Daoy (cell line): ENCODE data around the gene LAMC3. TPM values are rescaled to one million over a fixed set of nuclear protein-coding genes. Genes with fewer than 3 reads are reported as not detected.

Source experiments
- DNase-seq: peaks from one replicate; pipeline ENCODE4 v3.0.0-alpha.2; 2015; ENCODE audit warnings: low read depth
- total RNA-seq: library from RNA; depleted of rRNA; stranded (reverse); fragments of >200 nt; shearing (Covaris generic); gene quantifications from 2 replicates; pipeline ENCODE4 v1.2.3, GENCODE V29; 2014

The LAMC3 gene
- total RNA-seq, 1 experiment from 2014 or later, result 2.5 TPM

DNA sequence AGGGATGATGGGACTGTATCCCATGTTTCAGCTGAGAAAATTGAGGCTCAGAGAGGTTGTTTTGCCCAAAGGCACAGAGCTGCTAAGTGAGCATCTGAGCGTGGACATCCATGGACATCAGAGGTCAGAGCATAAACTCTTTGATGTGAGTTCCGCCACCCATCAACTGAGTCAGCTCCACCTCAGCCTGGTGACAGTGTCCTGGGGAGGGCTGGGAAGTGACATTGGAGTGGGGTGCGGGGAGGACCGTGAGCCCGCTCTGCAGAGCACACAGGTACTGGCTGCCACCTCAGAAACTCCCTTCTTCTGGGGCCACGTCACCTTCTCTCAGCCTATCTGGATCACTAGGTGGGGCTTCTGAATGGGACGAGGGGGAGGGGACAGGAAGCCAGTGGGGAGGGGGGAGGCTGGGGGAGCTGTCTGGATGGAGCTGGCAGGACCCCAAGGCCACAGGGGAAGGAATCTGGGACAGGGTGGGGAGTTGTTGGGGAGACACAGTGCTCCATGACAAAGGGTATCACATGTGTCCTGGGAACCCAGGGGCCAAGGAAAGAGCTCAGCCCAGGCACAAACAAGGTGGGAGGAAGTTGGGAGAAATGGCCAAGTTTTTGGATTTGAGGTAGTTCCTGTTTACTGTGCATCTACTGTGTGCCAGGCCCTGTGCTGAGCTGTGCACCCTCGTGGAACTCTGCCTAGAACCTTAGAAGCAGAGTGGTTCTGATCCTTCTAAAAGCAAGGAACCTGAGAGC, 2.5 kb downstream of the LAMC3 start:
- no peak for DNase-seq

DNA sequence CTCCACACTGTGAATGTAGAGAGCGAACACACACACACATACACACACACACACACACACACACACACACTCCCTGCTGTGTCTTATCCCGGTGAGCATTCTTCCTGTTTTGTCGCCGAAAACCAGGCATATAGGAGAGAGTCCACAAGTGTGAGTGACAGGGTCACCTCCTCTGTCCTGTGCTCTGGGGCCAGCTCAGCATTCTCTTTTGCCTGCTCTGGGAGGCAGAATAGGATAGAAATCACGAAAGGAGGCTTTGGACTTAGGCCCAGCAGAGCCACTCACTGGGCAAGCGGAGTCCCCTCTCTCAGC, 3.0 kb downstream of the LAMC3 start:
- no peak for DNase-seq

DNA sequence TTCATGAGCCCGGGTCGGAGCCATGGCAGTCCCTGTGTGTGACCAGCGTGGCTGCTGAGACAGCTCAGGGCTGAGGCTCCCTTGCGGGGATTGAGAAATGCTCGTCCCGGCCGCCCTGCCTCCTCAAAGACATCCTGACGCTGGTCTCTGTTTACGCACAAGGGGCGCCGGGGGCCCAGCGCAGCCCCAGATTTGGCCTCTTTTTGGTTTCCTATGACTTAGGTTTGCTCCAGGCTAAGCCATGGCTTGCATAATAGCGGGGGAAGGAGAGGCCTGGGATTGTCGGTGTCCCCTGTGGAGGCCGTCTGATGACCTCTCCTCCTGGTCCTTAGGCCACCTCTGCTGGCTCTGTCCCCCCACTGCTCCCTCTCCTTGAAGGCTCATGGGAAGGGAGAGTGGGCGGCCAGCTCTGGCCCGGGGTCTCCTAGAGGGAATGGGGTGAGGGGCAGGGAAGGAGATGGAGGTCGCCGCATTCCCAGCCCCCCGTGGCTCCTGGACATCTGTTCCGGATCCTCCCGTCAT, 3.5 kb downstream of the LAMC3 start:
- no peak for DNase-seq

DNA sequence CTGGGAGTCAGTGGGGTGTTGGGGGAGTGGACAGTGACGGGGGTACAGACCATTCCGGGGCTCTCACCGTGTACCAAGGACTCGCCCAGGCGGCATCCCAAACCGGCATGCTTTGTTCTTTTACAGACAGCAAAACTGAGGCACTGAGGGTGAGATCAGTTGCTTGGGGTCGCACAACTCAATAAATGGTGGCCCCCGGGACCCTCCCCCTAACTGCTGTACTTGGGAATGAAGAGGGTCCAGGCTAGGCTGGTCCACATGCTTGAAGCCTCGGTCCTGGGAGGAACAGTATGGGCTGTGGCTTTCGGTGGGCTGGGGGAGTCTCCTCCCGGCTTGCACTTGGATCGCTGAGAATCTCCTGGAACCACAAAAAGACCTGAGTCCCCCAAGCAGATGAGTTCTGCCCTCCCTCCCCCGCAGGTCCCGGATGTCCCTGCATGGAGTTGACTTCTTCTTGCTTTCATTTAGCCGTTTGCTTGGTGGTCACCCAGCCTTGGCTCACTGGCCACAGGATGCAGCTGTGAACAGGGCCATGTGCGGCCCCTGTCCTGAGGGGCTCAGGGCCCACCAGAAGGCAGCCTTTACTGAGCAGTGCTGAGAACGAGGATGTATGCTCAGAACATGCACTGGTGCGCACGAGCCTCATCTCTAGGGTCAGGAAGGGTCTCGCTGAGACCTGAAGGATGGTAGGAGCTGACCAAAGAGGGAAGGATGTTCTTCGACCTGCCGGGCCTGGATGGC, 4.2 kb downstream of the LAMC3 start:
- no peak for DNase-seq

DNA sequence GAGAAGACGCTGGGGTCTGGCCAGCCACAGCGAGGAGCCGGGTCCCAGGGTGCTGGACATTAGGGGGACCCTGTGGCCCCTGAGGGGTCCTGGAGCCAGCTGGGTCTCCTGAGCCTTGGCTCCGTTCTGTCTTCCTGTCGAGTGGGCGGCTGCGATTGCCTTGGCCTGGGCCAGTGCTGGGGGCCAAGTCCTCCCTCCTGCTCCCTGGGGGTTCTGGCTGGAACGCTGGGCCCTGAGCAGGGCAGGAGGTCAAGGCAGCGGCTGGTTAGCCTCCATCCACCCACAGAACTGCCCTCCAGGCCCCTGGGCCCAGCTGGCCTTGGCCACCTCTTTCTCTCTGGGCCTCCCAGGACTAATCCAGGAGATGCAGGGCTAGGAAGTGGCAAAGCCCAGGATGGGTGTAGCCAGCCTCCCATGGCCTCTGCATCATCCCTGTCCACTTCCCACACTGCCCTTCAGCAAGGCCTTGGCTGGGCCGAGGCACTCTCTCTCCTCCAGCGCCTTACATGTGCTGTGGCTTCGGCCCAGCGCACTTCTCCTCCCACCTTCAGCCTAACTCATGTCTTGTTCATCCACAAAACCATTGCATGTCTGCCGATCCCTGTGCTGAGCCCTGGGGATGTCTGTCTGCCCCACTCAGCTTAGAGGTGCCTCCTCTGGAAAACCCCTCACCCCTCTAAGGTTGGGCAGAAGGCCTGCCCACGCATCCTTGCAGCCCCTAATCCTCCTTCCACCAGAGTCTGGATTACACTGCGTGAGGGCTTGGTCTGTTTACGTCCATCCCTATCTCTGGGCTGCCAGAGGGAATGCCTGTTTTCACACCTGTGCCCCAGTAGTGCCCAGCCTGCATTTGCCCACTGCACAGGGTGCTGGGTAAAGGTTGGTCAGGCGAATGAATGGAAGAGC, 5.0 kb downstream of the LAMC3 start:
- DNase-seq, result no peak

DNA sequence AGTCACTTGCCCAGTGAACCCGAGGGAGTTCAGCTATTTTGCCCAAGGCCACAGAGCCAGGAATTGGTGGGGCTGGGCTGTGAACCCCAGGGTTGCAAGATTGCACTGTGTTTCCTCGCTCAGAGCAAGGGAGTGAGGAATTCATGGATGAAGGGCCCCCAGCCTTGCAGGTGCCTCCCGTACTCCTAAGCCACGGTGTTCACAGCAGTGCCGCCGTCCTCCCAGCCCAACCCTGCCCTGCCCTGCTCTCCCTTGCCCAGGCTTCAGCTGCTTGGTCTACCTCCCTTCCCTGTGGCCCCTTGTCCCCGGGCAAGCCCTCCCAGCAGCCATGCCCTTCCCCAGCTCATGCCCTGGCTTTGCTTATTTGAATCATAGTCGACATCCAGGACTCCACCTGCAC, 6.1 kb downstream of the LAMC3 start:
- no peak for DNase-seq

DNA sequence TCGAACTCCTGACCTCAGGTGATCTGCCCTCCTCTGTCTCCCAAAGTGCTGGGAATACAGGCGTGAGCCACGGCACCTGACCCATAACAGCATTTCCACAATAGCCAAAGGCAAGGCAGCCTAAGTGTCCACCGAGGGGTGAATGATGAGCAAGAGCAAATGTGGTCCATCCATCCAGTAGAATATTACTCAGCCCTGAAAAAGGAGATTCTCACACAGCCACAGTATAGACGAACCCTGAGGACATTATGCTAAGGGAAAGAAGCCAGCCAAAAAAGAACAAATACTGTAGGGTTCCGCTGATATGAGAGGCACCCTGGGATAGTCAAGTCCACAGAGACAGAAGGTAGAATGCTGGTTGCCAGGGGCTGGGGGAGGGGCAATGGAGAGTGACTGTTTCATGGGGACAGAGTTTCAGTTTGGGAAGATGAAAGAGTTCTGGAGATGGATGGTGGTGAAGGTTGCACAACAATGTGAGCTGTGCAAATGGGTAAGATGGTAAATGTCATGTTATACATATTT, 7.0 kb downstream of the LAMC3 start:
- DNase-seq, result no peak

DNA sequence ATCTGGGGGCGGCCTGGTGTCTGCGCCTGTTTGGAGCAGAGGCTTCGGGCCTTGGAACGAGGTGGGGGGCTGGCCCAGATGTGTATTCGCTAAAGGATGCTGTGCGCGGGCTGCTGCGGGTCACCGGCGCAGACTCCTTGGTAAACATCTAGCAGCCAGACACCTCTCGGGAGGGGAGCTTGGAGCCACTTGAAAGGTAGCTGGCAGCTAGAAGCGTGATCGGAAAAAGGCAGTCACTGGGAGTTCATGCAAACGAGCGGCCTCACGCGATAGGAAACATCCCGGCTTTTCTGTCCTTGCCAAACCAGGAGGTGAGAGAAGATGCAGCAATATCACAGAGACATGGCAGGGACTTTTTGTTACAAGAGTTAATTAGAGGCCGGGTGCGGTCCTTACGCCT, 8.1 kb downstream of the LAMC3 start:
- DNase-seq, result no peak

DNA sequence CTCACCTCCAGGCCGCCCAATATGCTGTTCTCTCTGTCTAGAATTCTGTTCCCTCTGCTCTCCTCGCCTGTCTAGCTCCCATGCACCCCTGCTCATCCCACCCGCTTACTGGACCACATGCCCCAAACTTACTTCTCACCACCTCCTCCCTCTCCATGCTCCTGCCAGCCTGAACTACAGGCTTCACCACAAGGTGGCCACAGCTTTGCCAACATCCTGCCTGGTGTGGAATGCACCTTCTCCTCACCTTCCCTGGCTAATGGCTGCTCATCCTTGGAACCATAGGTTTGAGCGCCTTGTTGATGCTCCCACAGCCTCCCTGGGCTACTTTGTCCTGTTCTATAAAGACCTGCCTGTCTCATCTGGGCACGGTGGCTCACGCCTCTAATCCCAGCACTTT, 9.6 kb downstream of the LAMC3 start:
- DNase-seq, result no peak

DNA sequence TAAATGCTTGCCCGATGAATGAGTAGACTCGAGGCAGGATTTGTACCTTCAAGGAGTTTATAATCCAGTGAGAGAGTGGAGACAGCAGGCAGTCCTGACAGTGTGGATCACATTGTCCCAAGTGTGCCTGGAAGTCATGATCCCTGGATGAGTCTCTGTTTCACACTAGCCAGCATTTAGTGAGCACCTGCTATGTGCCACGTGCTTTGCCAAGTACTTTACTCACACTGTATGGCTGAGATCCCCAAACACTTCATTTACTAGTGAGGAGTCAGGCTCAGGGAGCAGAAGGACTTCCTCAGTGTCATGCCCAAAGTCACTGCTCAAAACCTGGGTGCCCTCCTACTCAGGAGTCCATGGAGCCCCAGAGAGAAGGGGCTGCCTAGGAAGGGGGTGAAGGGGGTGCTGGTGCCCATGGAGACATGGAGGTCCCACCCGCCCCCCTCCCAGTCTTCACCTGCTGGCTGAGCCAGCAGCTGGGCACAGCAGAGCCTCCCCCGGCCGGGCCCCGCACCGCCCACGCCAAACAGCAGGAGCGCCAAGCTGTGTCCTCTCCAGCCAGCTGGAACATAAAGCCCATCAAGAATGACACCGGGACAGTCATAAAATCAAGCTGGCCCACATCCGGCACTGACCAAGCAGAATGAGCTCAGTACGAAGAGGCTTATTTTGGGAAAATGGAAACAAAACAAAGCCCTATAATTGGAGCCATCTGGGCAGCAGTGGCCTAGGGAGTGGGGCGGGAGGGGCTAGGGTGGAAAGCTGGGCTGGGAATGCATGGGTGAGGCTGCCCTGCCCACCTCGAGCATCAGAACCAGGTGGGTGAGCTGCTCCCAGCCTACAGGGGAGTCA, 10.6 kb downstream of the LAMC3 start:
- DNase-seq, result peak; percentile 56

DNA sequence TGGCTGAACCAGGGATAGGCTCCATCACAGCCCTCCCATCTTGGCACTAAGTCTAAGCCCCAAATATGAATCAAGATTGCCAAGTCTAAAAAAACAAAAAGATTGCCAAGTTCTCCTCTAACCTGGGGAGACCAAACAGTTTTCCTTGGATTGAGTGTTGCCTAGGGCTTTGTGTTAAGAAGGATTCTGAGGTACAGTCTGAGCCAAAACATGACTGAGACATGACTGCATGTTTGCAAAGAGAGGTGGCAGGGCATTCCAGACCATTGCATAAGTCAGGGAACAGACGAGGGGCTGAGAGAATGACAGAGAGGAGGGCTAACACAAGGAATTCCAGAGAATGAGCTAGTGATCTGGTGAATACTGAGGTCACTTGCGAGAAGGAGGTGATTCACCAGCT, 11.4 kb downstream of the LAMC3 start:
- peak; percentile 61 for DNase-seq

DNA sequence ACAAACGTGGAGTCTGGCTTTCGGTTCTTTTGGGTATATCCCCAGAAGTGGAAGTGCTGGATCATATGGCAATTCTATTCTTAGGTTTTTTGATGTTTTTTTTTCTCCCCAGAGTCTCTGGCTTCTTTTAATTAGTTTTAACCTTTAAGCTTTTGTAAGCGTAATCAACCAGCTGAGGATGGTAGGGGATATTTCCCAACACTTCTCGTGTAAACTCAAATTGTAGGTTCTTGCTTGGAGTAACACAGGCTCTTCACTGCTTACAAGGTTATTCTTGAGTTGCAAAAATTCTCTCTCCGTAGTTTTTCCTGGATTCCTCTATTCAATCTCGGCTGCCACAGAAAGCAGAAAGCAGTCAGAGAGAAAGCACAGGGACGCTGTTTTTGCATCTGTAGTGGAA, 11.9 kb downstream of the LAMC3 start:
- DNase-seq, result no peak

DNA sequence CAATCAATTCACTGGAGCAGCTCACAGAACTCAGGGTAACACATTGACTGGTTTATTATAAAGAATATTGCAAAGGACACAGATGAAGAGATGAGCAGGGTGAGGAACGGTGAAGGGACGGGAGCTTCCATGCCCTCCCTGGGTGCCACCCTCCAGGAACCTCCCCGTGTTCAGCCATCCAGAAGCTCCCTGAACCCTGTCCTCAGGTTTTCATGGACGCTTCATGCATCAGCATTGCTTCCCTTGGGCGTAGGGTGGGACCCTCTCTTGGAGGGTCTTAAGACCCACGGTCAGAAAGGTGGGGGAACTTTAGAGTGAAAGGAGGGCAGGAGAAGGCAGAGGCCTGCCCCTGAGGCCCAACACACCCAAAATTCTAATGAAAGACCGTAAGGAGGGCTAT, 12.8 kb downstream of the LAMC3 start:
- no peak for DNase-seq

DNA sequence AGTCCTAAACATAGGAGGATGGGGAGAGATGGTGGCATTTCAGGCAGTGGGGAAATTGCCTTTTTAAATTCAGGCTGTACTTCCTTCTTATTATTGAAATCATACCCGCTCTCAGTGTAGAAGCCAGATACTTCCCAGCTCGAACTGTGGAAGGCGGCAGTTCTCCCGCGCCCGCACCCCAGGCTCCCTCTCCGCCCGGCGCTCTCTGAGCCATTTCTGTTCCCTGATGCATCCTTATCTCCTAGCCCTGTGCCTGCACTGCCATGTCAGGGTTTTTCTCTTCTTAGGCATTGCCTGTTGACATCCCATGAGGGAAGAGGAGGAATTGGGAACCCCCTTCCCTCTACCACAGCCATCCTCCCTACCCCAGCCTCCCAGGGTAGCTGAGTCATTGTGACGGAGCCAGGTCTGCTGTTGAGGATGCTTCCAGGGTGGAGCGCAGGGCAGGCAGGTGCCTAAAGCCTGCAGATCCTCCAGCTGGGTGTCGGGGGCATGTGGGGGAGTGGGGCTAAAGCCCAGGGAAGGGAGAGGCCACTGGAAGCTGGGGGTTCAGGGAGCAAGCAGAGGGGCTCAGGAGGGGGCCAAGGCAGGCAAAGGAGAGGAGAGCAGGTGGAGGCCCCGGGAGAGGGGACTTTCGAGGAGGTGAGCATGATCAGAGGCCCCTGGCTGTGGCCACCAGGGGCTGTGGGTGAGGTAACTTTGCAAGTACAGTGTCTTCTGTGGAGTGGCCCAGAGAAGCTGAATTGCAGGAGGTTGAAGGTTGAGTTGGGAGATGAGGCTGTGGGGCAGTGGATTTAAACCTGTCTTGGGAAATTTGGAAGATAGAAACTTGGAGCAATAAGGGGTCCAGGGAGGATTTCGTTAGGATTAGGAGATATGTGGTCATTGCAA, 16.2 kb downstream of the LAMC3 start:
- no peak for DNase-seq

DNA sequence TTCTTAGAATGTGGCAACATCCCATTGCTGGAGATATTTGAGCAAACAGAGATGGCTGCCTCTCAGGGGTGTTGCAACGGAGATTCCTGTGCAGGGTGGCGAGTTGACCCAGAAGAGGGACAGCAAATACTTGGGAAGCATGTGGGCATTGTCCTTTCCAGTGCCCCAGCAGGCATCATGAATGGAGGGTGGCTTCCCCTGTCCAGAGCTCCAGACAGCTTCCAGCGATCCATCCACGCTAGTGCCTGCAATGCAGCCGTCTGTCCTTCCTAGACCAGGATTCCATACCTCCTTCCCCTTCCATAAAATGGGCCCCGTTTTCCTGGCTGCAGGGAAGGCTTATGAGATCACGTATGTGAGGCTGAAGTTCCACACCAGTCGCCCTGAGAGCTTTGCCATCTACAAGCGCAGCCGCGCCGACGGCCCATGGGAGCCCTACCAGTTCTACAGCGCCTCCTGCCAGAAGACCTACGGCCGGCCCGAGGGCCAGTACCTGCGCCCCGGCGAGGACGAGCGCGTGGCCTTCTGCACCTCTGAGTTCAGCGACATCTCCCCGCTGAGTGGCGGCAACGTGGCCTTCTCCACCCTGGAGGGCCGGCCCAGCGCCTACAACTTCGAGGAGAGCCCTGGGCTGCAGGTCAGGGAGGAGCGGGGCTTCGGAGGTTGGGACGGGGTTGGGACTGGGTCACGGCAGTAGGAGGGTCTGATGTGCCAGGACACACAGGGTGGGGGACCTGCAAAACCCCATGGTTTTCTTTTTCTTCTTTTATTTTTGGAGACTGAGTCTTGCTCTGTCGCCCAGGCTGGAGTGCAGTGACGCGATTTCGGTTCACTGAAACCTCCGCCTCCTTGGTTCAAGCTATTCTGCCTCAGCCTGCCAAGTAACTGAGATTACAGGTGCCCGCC, 17.2 kb downstream of the LAMC3 start:
- no peak for DNase-seq

DNA sequence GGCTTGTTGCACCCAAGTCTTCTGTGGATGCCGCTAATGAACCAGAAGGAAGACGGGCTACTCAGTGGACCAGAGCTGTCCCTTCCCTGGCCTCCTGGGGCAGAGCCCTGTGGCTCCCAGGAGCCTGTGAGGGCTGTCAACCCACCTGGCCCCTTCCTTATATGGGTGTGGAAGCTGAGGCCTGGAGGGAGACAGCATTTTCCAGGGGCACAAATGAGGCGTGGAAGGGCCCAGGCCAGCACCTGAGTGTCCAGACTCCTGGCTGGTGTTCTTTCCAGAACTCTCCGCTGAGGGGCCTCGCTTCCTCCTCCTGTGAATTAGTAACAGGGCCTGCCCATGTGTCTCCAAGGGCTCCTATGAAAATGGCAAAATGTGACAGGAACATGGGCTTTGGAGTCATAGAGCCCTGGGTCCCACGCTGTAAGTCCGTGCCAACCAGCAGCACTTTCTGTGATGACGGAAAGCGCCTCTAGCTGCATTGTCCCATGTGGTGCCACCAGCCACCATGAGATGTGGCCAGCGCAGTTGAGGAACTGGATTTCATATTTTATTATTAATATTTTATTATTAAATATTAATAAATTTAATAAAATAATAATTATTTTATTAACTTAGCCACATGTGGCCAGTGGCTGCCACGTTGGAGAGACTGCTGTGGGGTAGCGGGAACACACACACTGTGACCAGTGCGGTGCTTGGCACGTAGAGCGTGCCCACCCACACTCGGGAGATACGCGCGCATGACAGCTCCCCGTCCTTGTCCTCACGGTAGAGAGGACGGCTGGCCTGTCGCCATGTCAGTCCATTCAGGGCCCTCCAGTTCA, 18.3 kb downstream of the LAMC3 start:
- DNase-seq, result no peak

DNA sequence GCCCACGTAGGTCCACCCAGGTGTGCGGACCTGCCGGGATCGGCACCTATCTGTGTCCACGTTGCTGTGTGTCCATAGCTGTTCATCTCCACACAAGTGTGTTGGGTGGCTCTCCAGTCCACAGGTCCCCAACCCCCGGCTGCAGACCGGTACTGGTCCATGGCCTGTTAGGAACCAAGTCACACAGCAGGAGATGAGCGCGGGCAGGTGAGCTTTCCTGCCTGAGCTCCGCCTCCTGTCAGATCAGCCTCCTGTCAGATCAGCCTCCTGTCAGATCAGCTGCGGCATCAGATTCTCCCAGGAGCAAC, 18.9 kb downstream of the LAMC3 start:
- DNase-seq, result no peak

DNA sequence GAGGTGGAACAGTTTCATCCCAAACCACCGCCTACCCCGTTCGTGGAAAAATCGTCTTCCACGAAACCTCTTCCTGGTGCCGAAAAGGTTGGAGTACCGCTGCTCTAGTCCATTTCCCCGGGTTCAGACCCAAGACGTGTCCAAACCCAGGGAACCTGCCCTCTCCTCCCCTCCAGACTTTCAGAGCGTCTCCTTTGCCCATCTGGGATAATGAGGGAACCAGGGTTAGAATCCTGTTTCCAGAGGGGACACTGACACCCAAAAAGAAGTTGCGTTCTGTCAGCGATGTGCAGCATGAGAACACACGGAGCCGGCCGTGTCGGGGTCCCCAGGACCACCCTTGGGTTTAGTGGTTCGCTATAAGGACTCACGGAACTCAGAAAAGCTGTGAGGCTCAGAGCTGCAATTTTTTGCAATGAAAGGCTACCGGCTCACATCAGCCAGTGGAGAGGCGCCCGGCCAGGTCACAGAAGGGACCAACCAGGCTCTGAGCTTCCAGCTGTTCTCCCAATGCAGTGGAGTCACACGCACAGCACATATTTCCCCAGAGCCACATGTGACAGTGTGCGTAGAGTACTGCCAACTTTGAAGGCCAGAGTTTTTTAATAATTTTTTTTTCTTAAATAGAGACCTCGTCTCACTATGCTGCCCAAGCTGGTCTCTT, 19.4 kb downstream of the LAMC3 start:
- DNase-seq, result no peak
